ENCODE results near the gene PKN3. TPM values are rescaled to one million over a fixed set of nuclear protein-coding genes. Genes with fewer than 3 reads are reported as not detected.

PKN3 gene
- total RNA-seq, 4 donors from 2014 or later, result 2.3 to 7.5 (median 4.0) TPM

GRCh38 chr9:128735373-128735772, 33.1 kb downstream of the PKN3 start:
- WGBS, 2 donors (ENCODE audit: low coverage in 1 of 2), result 75% methylated on average over 2 of the region's 2 CpGs; no CpG with 5 or more reads in 1 of the 2 donors
- H3K9me3 ChIP-seq, result no peaks in the 10 kb centered on the region
- H3K4me1 ChIP-seq, result peaks cover 0 to 5% (median 0%) of the 10 kb centered on the region in 3 donors
- H3K27me3 ChIP-seq, result no peaks in the 10 kb centered on the region
- TF ChIP-seq CTCF (IDR thresholded peaks at IDR 0.05) (no peak), POLR2A (IDR thresholded peaks at IDR 0.05) (no peak), POLR2AphosphoS5 (IDR thresholded peaks at IDR 0.05) (no peak), EP300 (IDR thresholded peaks at IDR 0.05) (no peak)
- no peak overlapping the region for H3K4me3 ChIP-seq
- ATAC-seq, result no peak
- peaks cover 0 to 92% of the 10 kb centered on the region in 2 donors for H3K36me3 ChIP-seq
- no peak overlapping the region for H3K27ac ChIP-seq

- no peaks in the 10 kb centered on the region for H3K4me1 ChIP-seq
- H3K36me3 ChIP-seq, result peaks cover 0 to 78% of the 10 kb centered on the region in 2 donors
- no peak overlapping the region for H3K27ac ChIP-seq
- no peak for ATAC-seq
- H3K27me3 ChIP-seq, result no peaks in the 10 kb centered on the region
- H3K4me3 ChIP-seq, result no peak overlapping the region
- 89% methylated on average over 7 of the region's 20 CpGs; no CpG with 5 or more reads in 1 of the 2 donors for WGBS, 2 donors (ENCODE audit: low coverage in 1 of 2)
- TF ChIP-seq POLR2A (IDR thresholded peaks at IDR 0.05) (no peak), CTCF (IDR thresholded peaks at IDR 0.05) (no peak), POLR2AphosphoS5 (IDR thresholded peaks at IDR 0.05) (no peak), EP300 (IDR thresholded peaks at IDR 0.05) (no peak)
- H3K9me3 ChIP-seq, result no peaks in the 10 kb centered on the region
Observed at GRCh38 chr9:128742401-128742800, 40.1 kb downstream of the PKN3 start.

GRCh38 chr9:128743421-128743820, 41.1 kb downstream of the PKN3 start:
- no peak for ATAC-seq
- TF ChIP-seq CTCF (IDR thresholded peaks at IDR 0.05), result no peak
- TF ChIP-seq POLR2A (IDR thresholded peaks at IDR 0.05), result no peak
- TF ChIP-seq EP300 (IDR thresholded peaks at IDR 0.05), result no peak
- no peak for TF ChIP-seq POLR2AphosphoS5 (IDR thresholded peaks at IDR 0.05)
- no peak overlapping the region for H3K27ac ChIP-seq
- H3K9me3 ChIP-seq, result no peaks in the 10 kb centered on the region
- no peaks in the 10 kb centered on the region for H3K4me1 ChIP-seq
- no peak overlapping the region for H3K4me3 ChIP-seq
- peaks cover 0 to 78% of the 10 kb centered on the region in 2 donors for H3K36me3 ChIP-seq
- WGBS, 2 donors (ENCODE audit: low coverage in 1 of 2), result 83 to 100% methylated on average over 1 of the region's 1 CpG
- H3K27me3 ChIP-seq, result no peaks in the 10 kb centered on the region

- H3K27me3 ChIP-seq, result no peaks in the 10 kb centered on the region
- H3K4me3 ChIP-seq, result no peak overlapping the region
- WGBS, 2 donors (ENCODE audit: low coverage in 1 of 2), result 100% methylated on average over 1 of the region's 1 CpG
- H3K36me3 ChIP-seq, result peaks cover 0 to 75% of the 10 kb centered on the region in 2 donors
- no peak for ATAC-seq
- H3K4me1 ChIP-seq, result no peaks in the 10 kb centered on the region
- no peak overlapping the region for H3K27ac ChIP-seq
- TF ChIP-seq EP300 (IDR thresholded peaks at IDR 0.05) (no peak), POLR2AphosphoS5 (IDR thresholded peaks at IDR 0.05) (no peak), POLR2A (IDR thresholded peaks at IDR 0.05) (no peak), CTCF (IDR thresholded peaks at IDR 0.05) (no peak)
- no peaks in the 10 kb centered on the region for H3K9me3 ChIP-seq
Observed at GRCh38 chr9:128747241-128747640, 44.9 kb downstream of the PKN3 start.

GRCh38 chr9:128750926-128751595, 48.8 kb downstream of the PKN3 start:
- Histone ChIP-seq H3K4me3 (no peak overlapping the region), H3K27ac (no peak overlapping the region), H3K36me3 (peaks cover 0 to 95% of the 10 kb centered on the region in 2 donors), H3K27me3 (no peaks in the 10 kb centered on the region), H3K9me3 (no peaks in the 10 kb centered on the region), H3K4me1 (no peaks in the 10 kb centered on the region)
- TF ChIP-seq POLR2AphosphoS5 (IDR thresholded peaks at IDR 0.05) (no peak), POLR2A (IDR thresholded peaks at IDR 0.05) (no peak), CTCF (IDR thresholded peaks at IDR 0.05) (no peak), EP300 (IDR thresholded peaks at IDR 0.05) (no peak)
- 80 to 99% methylated on average over 2 to 12 of the region's 22 CpGs for WGBS, 2 donors (ENCODE audit: low coverage in 1 of 2)
- ATAC-seq, result no peak

Data from gastroesophageal sphincter (tissue), 4 donors.